Fibroblast of gingiva (primary cell): ENCODE measurements around the gene CFAP141.

ENCODE experiments used
- DNase-seq: peaks from one replicate; pipeline ENCODE4 v3.0.0-alpha.2; 2011; ENCODE audit warnings: low read depth

The CFAP141 gene

DNA sequence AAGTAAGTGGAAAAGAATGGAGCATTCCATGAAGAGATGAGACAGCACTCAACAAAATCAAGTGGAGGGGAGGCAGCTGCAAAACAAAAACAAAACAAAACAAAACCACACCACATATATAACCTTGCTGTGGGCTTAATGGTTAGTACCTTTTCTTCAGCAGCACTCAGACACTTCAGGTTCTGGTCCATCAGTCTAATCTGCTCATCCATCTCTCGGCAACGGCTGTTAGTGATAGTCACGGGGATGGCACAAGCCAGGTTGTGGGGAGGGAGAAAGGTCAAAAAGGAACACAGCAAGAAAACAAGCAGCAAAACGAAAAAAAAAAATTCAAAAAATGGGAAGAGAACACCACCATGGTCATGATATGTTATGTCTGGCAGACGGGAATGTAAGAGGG lies 34.3 kb downstream of the CFAP141 start:
- no peak for DNase-seq

DNA sequence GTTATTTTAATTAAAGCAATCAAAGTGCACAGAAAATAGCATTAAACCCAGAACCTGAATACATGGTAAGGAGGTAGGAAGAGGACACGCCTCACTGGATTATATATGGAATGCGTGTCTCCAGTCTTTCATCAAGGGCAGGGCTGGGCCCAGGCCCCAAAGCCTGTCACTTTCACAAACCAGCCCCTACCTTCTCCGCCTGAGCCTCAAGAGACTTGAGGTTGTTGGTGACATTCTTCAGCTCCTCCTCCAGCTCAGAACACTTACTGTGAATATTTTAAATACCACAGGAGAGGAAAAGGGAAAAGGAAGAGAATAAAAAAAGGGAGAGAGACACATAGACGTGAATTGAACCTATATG lies 34.9 kb downstream of the CFAP141 start:
- no peak for DNase-seq

DNA sequence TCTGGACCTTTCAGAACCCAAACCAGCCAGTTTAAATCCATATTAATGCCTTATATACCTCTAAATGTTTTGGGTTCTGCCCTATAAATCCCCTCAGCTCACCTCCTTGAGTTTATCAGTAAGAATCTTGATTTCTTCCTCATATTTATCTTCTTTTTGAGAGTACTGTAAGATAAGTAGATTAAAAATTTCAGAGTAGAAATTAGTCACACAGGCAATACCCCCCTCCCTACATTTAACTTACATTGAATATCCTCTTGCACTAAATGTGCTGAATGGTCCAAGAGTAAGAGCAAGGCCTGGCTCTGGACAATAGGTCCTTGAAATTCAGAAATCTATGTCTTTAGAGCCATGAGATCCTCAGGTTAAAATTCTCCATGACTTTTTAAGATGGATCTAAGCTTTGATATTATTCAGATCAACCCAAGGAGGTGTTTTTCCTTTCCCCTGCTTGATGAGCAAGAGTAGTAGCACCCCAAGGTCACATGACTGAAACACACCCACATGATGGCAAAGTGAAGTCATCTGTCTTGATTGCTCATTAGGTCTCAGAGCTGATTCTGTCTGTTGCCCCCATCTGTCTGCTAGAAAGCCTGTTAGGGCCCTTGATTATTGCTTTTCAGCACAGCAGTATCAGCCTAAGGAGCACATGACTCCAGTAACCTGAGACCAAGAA lies 35.4 kb downstream of the CFAP141 start:
- no peak for DNase-seq

DNA sequence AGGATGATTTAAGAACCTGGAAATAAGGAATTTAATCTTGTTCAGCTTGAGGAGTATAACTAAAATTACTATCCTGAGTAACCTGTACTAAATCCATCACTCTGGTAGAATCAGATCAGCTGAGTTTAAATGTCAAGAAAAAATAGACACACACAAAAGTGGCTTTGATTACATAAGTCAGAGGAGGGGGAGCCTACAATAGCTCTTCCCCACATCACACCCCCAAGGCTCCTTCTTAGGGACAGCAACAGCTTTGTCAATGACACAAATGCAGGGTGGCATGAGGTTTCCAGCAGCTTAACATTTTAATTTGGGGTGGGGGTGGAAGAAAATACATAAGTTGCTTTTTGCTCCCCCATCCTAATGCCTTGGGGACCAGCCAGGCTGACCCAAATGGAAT lies 38.7 kb downstream of the CFAP141 start:
- DNase-seq = no peak

DNA sequence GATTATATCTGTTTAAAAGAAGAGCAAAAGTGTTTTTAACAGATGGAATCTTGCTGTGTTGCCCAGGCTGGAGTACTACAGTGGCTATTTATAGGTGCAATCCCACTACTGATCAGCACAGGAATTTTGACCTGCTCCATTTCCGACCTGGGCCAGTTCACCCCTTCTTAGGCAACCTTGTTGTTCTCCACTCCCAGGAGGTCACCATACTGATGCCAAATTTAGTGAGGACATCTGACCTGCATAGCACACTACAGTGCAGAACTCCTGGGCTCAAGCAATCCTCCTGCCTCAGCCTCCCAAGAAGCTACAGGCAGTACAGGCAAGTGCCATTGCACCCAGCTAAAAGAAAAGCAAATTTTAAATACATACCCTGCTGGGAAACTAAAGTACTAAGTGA lies 39.9 kb downstream of the CFAP141 start:
- DNase-seq = no peak

DNA sequence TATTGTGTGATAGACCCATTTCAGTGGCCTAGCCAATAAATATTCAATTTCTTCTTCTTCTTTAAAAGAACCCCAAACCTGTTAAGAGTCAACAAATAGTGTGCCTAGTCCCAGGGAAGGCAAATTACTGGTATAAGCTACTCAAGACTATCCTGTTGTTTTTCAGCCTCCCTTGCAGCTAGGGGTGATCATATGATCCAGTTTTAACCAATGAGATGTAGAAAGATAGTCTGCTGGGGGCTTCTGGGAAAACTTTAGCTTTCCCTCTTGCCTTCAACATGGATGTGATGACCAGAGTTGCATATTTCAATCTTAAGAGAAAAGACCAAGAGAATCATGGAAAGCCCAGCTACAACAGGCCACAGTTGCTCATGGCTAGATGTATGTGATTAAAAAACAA lies 46.6 kb downstream of the CFAP141 start:
- DNase-seq = no peak

DNA sequence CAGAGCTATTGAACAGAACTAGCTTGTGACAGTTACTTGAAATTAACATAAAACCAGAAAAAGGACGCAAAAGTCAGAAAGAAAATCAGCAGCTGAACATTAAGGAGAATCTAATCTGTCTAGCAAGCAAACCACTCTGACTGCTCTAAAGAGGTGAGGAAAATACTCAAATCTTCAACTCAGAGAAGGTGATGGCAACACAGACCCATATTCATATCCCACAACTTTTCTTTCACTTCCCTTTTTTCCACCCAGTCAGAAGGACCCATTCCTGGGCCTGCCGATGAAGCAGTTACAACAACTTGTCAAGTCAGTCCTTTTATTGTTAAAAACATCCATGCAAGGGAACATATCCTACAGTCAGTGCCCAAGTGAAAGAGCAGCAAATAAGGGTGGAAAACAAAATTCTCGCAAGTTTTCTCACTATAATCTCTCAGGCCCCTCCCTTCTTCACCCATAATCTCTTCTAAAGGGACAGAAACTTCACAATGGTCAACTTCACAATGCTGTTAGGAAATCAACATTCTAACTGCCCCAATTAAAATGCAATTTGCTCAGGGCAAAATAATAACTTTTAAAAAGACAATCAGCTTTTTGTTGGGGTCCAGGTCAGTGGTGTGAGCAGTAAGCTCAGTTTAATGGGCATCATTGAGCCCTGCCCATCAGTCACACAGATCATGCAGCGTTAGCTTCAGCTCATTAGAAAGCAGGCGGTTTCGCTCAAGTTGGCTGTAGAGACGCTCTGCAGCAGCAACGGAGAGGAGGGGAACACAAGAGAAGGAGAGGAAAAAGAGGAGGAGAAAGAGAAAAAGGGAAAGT lies 47.6 kb downstream of the CFAP141 start:
- DNase-seq = no peak

DNA sequence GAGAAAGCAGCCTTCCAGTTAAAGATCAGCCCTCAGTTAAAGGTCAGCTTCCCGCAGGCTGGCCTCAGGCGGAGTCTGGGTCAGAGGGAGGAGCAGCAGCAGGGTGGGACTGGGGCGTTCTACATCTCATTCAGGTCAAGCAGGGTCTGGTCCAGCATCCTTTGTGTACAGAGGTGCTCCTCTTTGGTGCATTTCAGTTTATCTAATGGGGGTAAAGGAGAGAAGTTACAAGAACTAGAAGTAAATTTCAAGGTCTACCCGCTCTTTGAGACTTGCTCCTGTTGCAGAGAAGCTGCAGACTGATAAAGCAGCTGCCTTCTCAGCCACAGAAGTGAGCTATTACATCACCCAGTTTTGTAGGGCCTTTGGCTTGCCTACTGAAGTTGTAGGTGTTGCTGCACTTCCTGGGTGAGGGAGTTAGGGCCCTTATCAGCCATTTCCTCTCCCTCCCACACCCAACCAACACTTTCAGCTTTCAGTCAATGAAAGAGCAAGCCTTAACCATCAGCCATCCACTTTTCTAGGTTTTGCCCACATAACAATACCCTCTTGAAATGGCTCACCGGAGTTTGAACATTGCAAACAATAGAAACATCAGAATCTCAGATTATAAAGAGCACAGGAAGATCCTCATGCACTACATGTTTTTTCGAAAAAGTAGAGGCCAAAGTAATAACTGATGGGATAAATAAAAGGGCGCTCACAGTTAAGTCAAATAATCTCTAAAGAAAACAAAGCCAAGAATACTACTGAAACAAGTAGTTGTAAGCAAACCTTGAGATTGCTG lies 48.4 kb downstream of the CFAP141 start:
- DNase-seq = no peak

DNA sequence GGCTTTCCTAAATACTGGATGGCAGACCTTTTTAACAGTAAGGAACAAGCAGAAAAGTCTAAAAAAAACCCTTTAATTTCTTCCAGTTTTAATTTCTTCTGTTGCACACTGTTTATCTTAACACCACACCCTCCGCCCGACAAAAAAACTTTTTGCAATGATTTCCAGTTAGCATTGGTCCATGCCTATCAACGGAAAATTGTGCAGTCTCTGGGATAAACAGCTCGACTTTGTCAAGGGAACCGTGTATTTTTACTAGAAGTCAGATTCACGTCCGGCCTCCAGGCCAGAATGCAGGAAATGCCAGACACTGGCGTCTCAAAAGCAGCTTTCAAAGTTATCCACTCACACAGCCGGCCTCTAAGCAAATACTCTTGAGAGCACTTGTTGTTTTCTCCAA lies 50.9 kb downstream of the CFAP141 start:
- DNase-seq = peak; percentile 77

DNA sequence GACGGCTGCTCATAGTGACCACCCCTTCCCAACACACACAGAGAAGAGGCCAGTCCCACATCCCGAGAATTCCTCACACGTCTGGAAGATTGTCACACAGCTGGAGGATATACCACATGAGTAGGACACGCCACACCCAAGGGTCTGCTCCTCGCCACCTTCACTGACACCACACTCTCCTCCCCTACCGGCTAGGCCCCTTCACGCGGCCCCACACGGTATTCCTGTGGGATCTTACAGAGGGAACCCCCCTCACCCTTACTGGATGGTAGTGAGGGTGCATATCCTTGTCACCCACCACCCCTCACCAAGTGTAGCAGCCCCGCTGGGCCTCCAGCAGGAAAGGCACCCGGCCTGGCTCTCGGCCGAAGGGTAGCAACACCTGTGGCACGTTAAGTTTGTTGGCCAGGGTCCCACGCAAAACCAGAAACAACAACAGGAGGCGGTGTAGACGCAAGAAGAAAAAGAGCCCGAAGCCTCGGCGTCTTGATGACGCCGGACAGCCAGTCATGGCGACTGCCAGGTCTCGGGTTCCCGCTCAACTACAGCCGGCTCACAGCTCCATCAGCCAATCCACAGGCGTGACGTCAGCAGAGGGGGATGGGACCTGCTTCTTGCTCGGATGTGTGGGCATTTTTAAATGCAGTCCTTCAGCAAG lies 51.5 kb downstream of the CFAP141 start, which contains the start of gene NUP210L:
TSS of gene NUP210L (minus strand) at position 540 of the 658 bp plus-strand sequence.
- peak; percentile 49 for DNase-seq

DNA sequence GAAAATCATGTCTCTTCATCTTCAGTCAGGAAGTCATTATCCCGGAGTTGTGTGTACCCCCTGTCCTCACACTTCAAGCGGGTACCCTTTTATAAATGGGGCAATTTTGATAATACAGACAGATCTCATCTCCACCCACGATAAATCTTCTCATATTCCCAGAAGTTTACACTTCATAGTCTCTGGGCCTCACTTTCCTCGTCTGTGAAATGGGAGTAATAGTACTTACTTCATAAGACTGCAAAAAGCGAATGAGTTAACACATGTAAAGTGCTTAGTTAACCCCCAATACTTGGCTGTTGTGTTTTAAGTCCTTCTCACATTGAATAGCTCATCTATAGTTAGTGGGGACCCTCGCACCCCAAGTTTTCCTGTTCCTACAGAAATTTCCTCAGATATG lies 52.1 kb downstream of the CFAP141 start:
- no peak for DNase-seq

DNA sequence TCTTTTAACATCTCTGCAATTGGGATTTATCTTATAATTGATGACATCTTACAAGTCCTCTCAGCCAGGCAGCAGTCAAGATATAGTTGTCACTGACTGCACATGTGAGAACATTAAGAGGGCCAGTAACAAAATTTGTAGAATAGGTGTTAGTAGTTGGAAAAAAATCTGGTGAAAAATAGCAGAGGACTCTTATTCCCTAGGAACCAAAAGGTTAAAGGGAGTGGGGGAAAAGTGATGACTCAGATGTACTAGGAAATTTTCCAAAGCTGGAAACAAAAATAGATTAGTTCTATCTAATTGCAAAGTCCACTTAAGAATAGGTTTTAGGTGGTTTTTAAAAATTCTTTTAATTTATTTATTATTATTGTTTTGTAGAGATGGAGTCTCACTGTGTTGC lies 54.8 kb downstream of the CFAP141 start:
- DNase-seq = peak; percentile 44
